Urothelium cell line (cell line): ENCODE results near the gene ZNF768.
"Not testable (repeated sequence)": the region's sequence is repeated elsewhere in the genome, so short reads cannot be mapped to it uniquely, and the experiment has no call there.

Experiments
- DNase-seq: peaks from one replicate; pipeline ENCODE4 v3.0.0; 2011; ENCODE audit warnings: low spot score, mixed read lengths
- FAIRE-seq: peaks from 2 replicates; lab custom pipeline; 2011; peaks lifted over from hg19 to GRCh38; lab: Jason Lieb, UNC

ZNF768 gene

DNA sequence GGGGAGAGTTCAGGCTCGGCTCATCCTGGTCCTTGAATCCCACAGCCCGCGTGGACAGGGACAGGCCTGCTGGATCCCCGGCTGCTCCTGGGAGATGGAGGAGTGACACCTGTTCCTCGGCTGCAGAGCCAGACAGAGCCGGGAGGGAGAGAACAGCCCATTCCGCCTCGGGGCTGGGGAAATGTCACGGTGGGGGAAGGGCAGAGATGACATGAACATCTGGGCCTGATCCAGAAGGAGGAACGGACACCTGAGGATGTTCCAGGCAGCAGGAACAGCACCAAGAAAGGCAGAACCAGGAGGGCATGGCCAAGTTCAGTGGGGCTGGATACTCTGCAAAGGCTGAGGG lies 29.7 kb upstream of the ZNF768 start:
- FAIRE-seq (no peak), DNase-seq (no peak)

DNA sequence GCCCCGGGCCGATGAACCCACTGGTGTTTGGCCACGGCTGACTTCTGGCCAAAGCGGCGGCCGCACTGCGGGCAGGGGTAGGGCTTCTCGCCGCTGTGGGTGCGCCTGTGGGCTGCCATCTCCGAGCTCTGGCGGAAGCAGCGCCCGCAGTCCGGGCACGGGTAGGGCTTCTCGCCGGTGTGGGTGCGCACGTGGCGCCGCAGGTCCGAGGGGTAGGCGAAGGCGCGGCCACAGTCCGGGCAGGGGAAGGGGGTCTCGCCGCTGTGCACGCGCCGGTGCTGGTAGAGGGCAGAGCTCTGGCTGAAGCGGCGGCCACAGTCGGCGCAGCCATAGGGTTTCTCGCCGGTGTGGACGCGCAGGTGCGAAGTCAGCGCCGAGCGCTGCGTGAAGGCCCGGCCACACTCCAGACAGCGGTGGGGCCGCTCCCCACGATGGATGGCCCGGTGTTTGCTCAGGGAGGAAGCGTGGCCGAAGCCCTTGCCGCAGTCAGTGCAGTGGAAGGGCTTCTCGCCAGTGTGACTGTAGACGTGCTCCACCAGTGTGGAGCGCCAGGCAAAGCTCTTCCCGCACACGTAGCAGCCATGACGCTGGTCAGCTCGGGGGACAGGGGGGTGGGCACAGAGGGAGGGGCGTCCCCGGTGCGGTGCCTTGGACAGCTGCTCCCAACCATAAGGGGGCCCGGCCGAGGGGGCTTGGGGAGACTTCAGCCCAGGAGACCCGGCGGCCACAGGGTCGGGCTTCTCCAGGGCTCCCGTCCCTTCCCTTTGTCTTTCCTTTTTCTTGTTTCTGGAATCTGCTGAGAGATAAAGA lies 29.2 kb upstream of the ZNF768 start:
- no peak for FAIRE-seq
- no peak for DNase-seq

DNA sequence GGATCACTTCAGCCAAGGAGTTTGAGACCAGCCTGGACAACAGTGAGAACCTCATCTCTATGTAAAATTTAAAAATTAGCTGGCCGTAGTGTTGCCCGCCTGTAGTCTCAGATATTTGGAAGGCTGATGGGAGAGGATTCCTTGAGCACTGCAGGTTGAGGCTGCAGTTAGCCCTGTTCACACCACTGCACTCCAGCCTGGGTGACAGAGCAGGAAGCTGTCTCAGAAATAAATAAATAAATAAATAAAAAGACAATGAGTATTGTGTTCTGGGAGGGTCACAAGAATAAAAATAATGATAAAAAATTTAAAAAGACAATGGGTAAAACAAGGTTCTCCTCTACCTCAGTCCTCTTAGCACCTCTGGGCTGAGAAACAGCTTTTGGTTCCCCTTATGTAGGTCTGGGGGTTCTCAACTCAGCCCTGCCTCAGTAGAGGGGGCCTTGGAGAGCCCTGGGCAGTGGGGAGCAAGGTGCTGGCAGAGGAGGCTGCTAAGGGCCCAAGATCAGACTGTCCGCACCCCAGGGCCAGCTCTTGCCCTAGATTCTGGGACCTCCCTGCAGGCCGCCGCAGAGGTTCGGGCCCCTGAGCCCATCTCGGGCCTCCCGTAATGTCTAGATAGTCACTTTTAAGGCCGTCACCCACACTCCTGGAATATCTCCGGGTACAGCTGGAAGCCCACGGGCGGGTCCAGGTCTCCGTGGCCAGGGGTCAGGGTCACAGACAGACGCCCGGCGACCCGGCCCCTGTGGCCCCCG lies 28.4 kb upstream of the ZNF768 start:
- FAIRE-seq (no peak), DNase-seq (no peak)

DNA sequence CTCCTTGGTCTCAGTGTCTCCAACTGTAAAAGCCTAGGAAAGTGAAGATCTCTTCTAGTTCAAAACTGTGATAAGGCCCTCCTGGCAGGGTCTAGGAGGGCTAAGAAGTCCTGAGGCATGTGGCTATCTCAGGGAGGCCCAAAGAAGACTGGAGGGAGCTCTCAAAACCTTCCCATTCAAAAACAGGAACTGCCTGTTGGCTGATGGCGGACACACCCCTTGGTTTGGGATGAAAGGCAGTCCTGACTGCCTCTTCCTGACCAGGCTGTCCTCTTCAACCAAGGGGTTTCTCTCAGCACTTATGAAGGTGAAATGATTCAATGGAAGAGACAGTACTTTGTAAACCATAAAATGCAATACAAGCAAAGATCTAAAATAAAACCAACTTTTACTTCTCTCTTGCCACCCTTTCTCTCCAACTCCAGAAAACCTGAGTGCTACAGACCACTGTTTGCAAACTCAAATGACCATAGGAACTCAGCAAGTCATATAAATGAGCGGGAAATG lies 27.1 kb upstream of the ZNF768 start:
- DNase-seq, result no peak

DNA sequence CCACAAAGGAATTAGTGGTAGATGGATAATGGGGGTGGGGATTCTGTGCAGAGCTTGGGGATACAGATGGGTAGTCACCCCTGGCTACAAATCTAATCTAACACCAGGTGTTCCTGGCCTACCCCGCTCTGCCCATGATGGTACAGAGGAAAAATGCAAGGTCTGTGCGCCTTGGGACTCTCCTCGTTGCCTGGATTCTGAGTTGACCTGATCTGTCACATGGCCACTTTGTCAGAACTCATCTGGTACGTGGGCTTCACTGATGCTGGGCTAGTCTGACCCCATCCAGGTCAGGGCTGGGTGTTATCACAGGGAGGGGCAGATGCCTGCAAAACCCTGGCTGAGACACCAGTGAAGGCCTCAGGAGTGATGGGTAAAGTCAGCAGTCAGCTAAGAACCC lies 26.6 kb upstream of the ZNF768 start:
- no peak for FAIRE-seq

More for the DNA sequence above, 27.1 kb upstream of the ZNF768 start:
- FAIRE-seq, result no peak

DNA sequence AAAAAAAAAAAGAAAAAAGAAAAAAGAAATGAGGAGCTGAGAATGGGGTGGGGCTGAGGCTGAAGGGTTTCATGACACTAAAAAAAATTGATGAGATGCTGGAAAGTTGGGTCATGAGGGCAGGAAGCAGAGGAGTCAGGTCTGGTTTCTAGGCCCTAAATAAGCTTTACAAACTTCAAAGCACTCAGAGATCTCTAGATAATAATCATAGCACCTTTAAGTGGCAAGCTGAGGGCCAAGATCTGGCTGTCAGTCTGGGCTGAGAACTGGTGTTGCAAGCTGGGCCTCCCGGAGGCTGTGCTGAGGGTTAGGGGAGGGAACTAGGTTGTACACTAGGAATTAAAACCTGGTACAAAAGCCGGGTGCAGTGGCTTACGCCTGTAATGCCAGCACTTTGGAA lies 25.4 kb upstream of the ZNF768 start:
- FAIRE-seq, result no peak
- DNase-seq, result no peak

More for the DNA sequence above, 26.6 kb upstream of the ZNF768 start:
- DNase-seq, result no peak

DNA sequence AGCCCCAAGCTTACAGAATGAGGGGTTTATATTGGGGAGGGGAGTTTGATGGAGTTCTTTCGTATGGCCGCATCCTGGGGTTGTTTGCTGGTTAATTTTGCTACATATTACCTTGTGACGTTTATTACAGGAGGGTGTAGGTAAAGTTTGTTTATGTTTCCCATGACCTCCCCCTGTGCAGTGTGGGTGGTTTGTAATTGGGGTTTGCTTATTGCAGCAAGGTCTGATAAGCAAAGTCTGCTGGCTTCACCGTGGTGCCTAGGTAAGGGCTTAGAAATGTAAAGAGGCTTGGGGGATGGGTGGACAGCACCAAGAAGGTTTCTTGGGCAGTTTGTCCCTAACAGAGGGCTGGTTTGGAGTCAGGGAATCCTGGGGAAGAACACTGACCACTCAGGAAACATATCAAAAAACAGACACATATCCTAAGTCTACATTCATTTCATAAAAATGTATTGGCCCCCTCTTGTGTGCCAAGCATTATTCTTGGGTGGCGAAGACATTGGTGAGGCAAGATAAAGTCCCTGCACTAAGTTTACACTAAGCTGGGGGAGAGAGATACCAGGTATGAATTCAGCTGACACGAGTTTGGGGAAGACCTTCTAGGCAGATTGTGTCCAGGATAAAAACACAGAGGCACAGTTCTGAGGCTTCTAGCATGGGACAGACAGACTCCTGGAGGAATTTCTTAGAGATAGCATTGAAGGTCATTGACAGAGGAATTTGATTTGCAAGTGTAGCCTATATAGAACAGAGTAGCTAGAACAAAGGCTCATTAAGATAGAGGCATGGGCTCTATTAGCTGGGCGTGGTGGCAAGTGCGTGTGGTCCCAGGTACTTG lies 22.3 kb upstream of the ZNF768 start:
- DNase-seq (no peak), FAIRE-seq (no peak)

DNA sequence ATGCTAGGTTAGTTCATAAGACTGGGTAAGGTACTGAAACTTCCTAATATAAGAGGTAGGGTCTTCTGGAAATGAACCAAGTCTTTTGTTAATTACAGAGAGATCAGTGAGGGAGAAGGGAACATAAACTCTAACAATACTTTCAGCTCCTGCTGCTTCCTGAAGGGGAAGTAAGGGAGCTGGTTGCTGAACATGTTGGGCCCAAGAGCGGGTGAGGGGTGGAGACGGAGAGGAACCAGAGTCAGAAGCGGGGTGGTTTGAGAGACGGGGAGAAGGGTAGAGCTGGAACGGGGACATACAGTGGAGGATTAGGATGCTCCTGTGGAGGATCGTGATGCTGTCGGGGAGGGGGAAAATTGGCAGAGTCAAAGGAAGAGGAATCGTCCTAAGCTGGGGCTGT lies 19.7 kb upstream of the ZNF768 start:
- FAIRE-seq (no peak), DNase-seq (no peak)

DNA sequence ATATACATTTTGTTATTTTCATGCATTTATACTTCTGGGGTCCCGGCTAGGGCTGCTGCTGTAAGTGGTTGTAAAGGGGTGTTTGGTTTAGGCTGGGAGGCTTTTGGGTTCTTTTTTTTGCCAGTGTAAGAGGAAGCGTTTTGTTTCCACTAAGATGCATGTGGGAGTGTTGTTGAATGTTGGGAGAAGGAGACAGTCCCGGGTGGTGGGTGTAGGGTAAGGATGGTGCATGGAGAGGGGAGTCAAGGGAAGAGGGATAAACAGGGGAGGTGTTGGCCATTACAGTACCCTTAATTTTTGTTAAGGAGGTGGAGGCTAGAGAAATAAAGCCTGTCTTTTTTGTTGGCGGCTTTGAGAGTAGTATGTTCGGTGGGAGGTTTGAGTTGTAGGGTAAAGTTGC lies 16.7 kb upstream of the ZNF768 start:
- DNase-seq, result no peak
- no peak for FAIRE-seq

DNA sequence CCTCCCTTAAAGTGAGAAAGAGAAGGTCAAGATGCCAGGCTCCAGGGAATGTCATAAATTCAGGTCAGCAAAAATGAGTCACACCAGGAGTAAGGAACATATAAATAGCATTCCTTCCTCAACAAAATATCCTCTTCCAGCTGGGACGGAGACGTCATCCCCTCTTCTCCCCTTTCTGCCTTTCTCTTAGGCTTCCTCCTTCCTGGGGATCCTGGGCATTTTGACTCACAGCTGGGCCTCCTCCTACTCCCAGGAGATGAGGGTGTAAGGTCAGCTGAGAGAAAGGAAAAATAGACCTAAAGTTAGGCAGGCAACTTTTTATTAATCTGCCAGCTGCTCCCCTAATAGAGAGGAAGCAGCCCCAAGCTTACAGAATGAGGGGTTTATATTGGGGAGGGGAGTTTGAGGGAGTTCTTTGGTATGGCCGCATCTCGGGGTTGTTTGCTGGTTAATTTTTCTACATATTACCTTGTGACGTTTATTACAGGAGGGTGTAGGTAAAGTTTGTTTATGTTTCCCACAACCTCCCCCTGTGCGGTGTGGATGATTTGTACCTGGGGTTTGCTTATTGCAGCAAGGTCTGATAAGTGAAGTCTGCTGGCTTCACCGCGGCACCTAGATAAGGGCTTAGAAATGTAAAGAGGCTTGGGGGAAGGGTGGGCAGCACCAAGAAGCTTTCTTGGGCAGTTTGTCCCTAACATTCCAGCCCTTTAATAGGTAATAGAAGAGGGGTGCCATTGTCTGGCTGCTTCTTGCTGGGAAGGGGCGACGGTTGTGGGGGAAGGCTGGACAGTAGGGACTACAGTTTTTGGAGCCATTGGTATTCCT lies 15.3 kb upstream of the ZNF768 start:
- no peak for FAIRE-seq

DNA sequence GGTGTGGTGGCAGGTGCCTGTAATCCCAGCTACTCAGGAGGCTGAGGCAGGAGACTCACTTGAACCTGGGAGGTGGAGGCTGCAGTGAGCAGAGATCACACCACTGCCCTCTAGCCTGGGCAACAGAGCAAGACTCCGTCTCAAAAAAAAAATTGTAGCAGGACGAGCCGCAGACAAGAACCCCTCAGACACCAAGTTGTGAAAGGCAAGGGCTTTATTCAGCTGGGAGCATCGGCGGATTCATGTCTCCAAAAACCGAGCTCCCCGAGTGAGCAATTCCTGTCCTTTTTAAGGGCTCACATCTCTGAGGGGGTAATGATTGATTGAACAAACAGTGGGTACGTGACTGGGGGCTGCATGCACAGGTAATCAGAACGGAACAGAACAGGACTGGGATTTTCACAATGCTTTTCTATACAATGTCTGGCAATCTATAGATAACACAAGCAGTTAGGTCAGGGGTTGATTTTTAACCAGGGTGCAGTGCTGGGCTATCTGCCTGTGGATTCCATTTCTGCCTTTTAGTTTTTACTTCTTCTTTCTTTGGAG lies 14.6 kb upstream of the ZNF768 start:
- FAIRE-seq, DNase-seq: not testable (repeated sequence)

More for the DNA sequence above, 15.3 kb upstream of the ZNF768 start:
- peak; percentile 33 for DNase-seq

DNA sequence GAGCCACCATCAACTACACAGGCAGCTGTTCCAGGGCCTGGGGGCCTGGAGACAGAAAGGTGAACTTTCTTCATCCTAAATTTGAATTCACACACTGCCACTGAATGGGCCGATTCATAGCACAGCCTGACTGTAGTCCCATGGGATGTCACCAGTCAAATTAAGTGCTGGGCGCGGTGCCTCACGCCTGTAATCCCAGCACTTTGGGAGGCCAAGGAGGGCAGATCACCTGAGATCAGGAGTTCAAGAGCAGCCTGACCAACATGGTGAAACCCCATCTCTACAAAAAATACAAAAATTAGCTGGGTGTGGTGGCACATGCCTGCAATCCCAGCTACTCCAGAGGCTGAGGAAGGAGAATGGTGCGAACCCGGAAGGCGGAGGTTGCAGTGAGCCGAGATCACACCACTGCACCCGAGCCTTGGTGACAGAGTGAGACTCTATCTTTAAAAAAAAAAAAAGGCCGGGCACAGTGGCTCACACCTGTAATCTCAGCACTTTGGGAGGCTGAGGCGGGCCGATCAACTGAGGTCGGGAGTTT lies 13.7 kb upstream of the ZNF768 start:
- FAIRE-seq, result not testable (repeated sequence)

DNA sequence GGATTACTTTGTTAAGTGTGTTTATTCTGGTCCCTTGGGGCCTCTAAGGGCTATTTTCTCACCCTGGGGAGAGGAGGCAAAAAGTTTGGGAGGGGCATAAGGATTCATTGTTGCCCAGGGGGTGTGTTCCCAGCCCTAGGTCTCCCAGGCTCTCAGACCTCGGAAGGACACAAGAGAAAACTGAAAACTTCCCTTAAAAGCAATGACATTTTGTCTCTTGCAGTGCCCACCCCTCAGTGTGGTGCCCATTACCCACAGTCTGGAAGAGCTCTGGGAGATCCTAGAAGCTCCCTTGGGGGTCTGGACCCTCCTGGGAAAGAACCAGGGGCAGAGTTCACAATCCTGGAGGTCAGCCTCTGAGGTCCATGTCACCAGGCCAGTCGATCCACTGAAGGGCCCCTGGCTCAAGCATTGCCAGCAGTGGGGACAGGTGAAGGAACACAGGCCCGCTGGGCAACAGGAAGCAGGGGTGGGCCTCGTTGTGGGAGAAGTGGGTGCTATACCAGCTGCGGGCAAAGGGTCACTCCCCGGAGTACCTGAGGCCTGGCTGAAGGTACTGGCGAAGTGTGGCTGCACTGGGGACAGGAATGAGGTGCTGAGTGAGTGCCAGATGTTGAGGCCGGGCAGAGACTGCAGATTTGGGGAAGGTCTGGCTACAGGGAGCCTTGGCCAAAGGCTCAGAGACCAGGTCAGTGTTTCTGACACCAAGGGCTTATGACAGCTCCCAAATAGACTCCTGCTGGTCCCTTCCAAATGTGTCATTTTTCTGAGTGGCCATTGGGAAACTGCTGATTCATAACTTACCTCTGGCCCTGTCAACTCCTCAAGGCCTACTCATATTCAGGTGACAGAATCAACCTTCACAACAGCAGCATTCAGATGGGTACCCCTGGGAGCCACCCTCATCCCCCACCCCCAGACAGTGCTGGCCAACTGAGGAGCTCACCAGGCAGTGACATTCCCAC lies 12.9 kb upstream of the ZNF768 start:
- FAIRE-seq, result no peak
- no peak for DNase-seq

More for the DNA sequence above, 13.7 kb upstream of the ZNF768 start:
- not testable (repeated sequence) for DNase-seq

DNA sequence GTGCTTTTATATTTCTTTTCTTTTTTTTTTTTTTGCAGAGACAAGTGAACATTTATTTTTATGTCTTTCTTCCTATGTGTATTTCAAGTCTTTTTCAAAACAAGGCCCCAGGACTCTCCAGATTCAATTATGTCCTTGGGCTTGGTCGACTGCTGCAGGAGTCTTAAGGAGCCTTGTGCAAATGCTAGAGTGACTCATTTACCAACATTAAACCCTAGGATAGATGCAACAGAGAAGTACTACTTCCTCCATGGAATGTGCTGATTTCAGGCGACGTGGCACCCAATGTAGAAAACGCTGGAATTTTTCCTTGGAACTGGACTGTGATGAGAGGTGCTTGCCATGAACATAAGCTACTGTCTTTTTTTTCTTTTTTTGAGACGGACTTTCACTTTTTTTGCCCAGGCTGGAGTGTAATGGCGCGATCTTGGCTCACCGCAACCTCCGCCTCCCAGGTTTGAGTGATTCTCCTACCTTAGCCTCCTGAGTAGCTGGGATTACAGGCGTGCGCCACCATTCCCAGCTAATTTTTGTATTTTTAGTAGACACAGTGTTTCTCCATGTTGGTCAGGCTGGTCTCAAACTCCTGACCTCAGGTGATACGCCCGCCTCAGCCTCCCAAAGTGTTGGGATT lies 10.1 kb upstream of the ZNF768 start:
- not testable (repeated sequence) for DNase-seq

DNA sequence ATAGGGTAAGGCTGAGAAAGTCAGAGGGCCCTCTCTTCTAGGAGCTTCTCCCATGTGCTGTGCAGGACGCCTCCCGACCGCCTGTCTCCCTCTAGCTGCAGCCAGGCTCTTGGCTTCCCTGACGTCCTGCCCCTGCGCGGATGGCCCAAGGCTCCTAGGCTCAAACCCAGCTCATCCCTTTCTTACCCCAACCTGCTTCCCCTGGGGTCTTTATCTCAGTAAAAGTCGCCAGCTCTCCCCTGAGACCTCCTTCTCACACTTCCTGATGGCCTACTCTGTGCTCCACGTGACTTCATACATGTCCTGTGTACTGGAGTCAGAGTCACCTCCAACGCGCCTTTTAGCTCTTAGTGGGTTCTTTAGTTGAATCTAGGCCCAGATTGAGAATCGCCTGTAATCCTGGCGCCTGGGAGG lies 9.4 kb upstream of the ZNF768 start:
- DNase-seq, result peak; percentile 73
- FAIRE-seq, result no peak

More for the DNA sequence above, 10.1 kb upstream of the ZNF768 start:
- not testable (repeated sequence) for FAIRE-seq

DNA sequence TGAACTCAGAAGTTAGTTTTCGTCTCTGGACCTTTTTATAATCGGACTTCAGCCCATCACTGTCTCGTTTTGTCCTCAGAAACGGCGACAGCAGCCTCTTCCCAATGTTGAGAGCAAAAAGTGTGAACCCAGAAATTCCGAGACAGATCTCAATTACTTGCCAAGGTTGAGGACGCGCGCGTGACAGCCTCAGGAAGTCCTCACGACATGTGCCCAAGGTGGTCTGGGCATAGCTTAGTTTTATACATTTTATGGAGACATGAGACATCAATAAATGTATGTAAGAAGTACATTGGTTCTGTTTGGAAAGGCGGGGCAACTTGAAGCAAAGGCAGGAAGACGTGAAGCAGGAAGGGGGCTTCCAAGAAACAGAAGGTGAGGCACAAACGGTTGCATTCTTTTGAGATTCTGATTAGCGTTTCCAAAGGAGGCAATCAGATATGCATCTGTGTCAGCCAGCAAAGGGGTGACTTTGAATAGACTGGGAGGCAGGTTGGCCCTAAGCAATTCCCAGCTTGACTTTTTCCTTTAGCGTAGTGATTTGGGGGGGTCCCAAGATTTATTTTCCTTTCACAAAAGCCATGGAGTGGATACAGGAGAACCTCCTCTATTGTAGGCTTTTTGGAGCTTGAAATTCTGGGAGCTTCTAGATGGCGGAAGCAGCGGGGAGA lies 8.9 kb upstream of the ZNF768 start:
- DNase-seq (no peak), FAIRE-seq (no peak)

DNA sequence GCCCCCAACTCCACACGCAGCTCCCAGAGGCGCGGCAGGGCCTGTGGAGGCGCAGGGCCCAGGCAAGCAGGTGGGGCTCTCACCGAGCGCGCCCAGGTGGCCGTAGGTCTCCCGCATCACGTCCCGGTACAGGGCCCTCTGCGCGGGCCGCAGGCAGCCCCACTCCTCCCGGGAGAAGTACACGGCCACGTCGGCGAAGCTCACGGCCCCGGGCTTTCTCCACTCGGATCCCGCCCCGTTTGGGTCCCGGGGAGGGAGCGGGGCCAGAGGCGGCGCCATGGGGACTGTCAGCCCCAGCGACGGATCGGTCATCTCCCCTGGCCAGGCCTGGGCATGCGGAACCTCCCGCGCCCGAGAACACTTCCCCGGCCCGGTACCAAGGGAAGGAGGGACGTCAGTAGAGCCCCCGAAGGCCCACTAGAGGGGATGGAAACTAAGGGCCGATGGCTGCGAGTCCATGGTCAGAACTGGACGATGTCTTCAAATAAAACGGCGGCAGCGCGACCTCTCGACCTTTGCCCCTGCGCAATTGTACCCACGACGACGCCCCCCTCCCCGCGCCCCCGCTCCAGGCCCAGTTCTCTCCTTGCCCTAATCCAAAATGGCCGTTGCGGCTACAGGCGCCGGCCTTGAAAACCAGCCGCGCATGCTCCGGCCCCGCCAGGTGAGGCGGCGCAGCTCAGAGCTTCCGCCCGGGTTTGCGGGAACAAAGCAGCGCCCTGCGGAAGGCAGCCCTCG lies 8.2 kb upstream of the ZNF768 start, which contains the start of gene ZNF747:
Gene ZNF747 (minus strand): TSS at position 491 of the 738 bp plus-strand sequence. CDS start 179 bp downstream, at position 312.
- FAIRE-seq (no peak), DNase-seq (peak; percentile 84)
